ENCODE results near the gene WBP2.

WBP2 gene

GRCh38 chr17:75826561-75827307 lies 28.4 kb downstream of the WBP2 start:
- DNase-seq: no peak

GRCh38 chr17:75825748-75826370 lies 29.3 kb downstream of the WBP2 start:
- no peak for DNase-seq

DNA sequence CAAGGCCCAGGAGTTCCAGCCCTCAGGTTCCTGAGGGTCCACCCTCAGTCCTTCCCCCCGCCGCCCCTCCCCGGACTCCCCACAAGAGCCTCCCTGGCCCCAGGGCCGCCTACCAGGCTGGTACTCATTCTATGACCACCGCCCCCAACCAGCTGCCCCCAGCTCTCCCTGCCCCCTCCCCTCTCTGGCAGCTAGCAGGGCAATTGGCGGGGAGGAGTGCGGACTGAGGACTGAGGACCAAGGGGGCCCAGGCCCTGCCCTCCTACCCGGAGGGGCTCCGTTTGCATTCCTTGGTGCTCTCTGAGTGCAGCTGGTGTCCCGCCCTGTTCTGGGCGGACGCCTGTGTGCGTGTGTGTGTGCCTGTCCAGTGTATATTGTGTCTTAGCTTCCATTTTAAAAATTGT lies 30.0 kb downstream of the WBP2 start:
- no peak for DNase-seq

- no peak for DNase-seq
Observed at GRCh38 chr17:75824666-75825065, 30.5 kb downstream of the WBP2 start.

- DNase-seq: no peak
Observed at GRCh38 chr17:75824050-75824552, 31.0 kb downstream of the WBP2 start.

DNA sequence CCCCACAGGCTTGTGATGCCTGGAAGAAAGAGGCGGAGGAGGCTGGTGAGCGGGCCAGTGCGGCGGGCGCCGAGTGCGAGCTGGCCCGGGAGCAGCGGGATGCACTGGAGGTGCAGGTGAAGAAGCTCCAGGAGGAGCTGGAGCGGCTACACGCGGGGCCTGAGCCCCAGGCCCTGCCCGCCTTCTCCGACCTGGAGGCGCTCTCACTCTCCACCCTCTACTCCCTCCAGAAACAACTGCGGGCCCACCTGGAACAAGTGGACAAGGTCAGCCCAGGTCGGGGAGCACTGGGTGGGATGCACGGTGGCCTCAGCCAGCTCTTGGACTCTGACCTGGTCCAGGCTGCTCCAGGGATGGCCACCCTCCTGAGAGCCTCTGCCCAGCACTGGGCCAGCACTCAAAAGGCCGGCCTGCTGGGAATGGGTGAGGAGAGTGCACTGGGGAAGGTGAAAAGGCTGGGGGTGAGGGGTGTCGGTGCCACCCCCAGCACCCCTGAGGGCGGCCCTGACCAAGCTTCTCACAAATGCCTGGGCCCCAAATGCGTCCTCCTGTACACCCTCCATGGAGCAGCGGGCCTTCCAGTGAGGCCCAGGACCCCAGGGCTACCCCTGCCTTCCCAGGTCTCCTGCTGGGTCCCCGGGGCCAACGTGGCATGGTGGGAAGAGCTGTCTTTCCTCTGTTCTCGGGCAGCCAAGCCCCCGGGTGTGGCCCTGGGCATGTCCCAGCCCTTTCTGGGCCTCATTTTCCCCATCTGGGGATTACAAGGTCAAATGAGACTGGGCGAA lies 31.7 kb downstream of the WBP2 start:
- no peak for DNase-seq

- DNase-seq: no peak
Observed at GRCh38 chr17:75822800-75823166, 32.4 kb downstream of the WBP2 start.

GRCh38 chr17:75822119-75822799 lies 32.9 kb downstream of the WBP2 start:
- DNase-seq: no peak

GRCh38 chr17:75821552-75821951 lies 33.6 kb downstream of the WBP2 start:
- no peak for DNase-seq

GRCh38 chr17:75820094-75821080 lies 34.7 kb downstream of the WBP2 start:
- DNase-seq: no peak

GRCh38 chr17:75819678-75820077 lies 35.5 kb downstream of the WBP2 start:
- DNase-seq: no peak

GRCh38 chr17:75819116-75819515 lies 36.0 kb downstream of the WBP2 start:
- no peak for DNase-seq

- no peak for DNase-seq
Observed at GRCh38 chr17:75818326-75818885, 36.7 kb downstream of the WBP2 start.

DNA sequence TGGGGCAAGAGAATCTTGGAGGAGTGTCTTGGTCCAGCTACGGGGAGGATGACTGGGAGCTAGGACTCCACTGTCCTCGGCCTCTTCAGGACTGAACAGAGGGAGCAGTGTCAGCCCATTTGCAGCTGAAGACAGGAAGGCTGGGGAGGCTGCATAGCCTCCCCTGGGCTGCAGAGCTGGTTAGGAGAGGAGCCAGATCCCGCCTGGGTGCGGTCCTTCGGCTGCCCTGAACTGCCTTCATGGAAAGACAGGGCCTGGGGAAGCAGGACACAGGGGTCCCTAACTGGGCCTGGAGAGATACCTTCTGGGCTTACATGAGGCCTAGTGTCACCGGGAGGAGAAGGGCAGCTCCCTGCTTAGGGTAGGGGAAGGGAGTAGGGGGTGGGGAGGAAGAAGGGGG lies 37.6 kb downstream of the WBP2 start:
- DNase-seq: no peak

DNA sequence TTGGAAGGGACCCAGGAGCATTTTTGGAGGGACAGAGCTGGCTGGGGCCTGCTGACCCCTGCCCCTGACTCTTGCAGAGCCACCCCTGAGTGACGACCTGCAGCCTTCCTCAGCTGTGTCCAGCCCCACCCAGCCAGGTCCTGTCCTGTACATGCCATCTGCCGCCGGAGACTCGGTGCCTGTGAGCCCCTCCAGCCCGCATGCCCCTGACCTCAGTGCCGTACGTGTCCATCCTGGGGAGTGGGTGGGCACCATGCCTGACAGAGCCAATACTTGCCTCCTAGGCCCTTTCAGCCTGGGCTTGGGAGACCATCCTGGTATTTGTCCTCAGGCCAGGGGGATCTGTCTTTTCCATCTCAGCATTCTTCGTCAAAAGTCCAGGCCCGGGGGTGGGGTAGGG lies 38.4 kb downstream of the WBP2 start:
- no peak for DNase-seq

- DNase-seq: no peak
Observed at GRCh38 chr17:75815399-75815798, 39.7 kb downstream of the WBP2 start.

- DNase-seq: no peak
Observed at GRCh38 chr17:75814900-75815373, 40.2 kb downstream of the WBP2 start.

- DNase-seq: no peak
Observed at GRCh38 chr17:75814021-75814395, 41.1 kb downstream of the WBP2 start.

GRCh38 chr17:75813081-75814020 lies 41.8 kb downstream of the WBP2 start:
- DNase-seq: no peak

Data from NCI-H1092 (cell line).